Retinal pigment epithelial cell (primary cell): Measurements from ENCODE around the gene APOL1.

Experiments used
- DNase-seq: peaks from one replicate; pipeline ENCODE4 v3.0.0-alpha.2; 2010; ENCODE audit warnings: low read depth
- H3K4me3 ChIP-seq: 2 replicates; pipeline ENCODE4 v1.5.1; 2011; ENCODE audit warnings: mild to moderate bottlenecking, low read length, control low read depth, moderate library complexity
- CTCF ChIP-seq: conservative IDR thresholded peaks from 2 replicates; pipeline ENCODE4 v1.5.1; 2011; ENCODE audit warnings: low read depth, low read length, control low read depth, inconsistent platforms

The APOL1 gene

DNA sequence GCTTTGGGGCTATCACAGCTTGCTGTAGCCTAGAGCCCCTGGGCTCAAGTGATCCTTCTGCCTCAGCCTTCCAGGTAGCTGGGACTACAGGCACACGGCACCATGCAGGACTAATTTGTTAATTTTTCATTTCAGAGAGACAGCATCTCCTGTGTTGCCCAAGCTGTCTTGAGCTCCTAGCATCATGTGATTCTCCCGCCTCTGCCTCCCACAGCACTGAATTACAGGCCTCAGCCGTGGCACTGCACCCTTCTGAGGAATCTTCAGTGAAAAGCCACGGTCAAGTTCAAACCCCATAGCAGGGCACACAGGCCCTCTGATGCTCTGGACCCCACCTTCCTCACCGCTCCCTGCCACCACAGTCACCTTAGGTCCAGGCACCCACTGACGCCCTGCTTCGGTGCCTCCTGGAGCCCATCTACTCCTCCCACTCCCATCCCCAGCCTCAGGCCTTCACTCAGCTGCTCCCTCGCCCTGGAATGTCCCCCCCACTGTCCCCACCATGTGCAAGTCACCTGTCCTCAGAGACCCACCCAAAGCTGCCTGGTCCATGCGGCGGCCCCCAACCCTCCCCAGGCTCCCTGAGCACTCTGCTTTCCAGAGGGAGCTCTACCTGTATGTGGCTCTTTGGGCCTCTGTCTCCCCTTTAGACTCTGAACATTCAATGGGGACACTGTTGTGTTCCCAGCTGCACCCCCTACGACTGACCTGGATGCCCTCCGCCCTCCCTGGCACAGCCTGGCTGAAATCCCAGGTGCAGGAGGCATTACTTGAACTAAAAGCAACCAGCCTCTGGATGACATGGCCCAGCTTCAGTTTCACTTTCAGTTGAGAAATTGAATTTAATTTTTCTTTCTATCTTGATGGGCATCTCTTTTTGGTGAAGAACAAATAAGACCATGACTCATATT lies 15.2 kb upstream of the APOL1 start:
- peak overlapping the region; percentile 64 for H3K4me3 ChIP-seq
- no peak for TF ChIP-seq CTCF
- DNase-seq: no peak

- no peak for TF ChIP-seq CTCF
- no peak for DNase-seq
- peak overlapping the region; percentile 64 for H3K4me3 ChIP-seq
Observed at GRCh38 chr22:36238373-36239149, 14.4 kb upstream of the APOL1 start.

GRCh38 chr22:36239150-36239400 lies 13.9 kb upstream of the APOL1 start:
- no peak for DNase-seq
- no peak for TF ChIP-seq CTCF
- peak overlapping the region; percentile 64 for H3K4me3 ChIP-seq

DNA sequence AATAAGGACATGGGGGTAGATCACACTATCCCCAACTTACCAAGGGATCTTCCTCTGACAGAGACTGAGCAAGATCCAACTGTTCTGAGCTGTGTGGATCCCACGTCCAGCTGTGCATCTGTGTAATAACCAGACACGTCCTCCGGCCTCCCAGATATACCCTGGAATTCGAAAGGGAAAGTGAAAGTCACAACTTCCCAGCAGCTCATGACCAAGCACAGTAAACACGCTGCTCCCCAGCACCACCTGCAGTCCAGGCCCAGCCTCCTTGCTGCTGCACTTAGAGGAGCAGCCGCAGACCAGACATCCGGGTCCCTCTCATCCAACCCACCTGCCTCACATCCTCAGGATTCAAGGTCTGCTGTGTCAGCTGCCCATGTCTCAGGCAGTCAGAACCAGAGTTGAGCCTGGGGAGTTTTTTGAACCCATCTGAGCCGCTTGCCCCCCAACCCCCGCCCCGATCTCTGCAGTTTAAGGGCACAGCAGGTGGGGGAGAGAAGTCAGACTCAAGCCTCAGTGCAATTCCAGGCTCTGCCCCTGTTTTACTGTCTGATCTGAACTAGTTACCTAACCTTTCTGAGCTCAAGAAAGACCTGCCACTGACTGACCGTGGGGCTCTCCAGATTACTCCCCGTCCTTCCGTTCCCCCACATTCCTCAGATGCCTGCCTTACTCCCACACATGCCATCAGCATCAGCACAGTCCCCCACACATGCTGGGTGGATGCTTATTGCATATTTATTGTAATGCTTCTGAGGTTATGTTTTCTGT lies 13.3 kb upstream of the APOL1 start, which contains the start of gene APOL2:
TSS of gene APOL2 (minus strand) at position 127 of the 771 bp plus-strand sequence. CDS start 6,365 bp downstream, outside the sequence.
- peak within 1 kb of the TSS; percentile 64 for H3K4me3 ChIP-seq
- TF ChIP-seq CTCF: peak; percentile 79
- DNase-seq: peak; percentile 71

- H3K4me3 ChIP-seq: no peak overlapping the region
- DNase-seq: peak; percentile 38
- no peak for TF ChIP-seq CTCF
Observed at GRCh38 chr22:36243986-36244385, 8.9 kb upstream of the APOL1 start.

- TF ChIP-seq CTCF: no peak
- no peak for DNase-seq
- H3K4me3 ChIP-seq: no peak overlapping the region
Observed at GRCh38 chr22:36244522-36245391, 8.2 kb upstream of the APOL1 start.
